ENCODE results near the gene HIBCH.

GRCh38 chr2:190325588-190325987 lies 6.0 kb upstream of the HIBCH start:
- TF ChIP-seq CTCF (conservative IDR thresholded peaks at IDR 0.05; ENCODE audit: low read depth in 2 of 2) (no peak), POLR2AphosphoS5 (IDR thresholded peaks at IDR 0.05; ENCODE audit: low read depth) (no peak), ZNF331 (CRISPR knock-in tag; IDR thresholded peaks at IDR 0.05; ENCODE audit: low read depth) (no peak), EZH2 (IDR thresholded peaks at IDR 0.05; ENCODE audit: low read depth, unreplicated experiment) (no peak), REST (IDR thresholded peaks at IDR 0.05; ENCODE audit: unreplicated experiment) (no peak), EZH2phosphoT487 (IDR thresholded peaks at IDR 0.05; ENCODE audit: unreplicated experiment) (no peak)
